HFFc6 (cell line): ENCODE data around the gene RLN3. TPM values are rescaled to one million over a fixed set of nuclear protein-coding genes. Genes with fewer than 3 reads are reported as not detected.

Experiments
- DNase-seq: peaks from one replicate; pipeline ENCODE4 v3.0.0-alpha.2; 2018
- H3K27ac Mint-ChIP-seq: 2 replicates; pipeline ENCODE4 v1.8.0; 2020; ENCODE audit warnings: mild to moderate bottlenecking, mixed read lengths
- H3K27me3 Mint-ChIP-seq: 2 replicates; pipeline ENCODE4 v1.8.0; 2021; ENCODE audit warnings: mild to moderate bottlenecking, moderate library complexity, mixed read lengths; ENCODE audit not compliant: insufficient read depth
- H3K36me3 Mint-ChIP-seq: 2 replicates; pipeline ENCODE4 v1.8.0; 2021; ENCODE audit warnings: low read depth, mixed read lengths
- H3K4me1 Mint-ChIP-seq: 2 replicates; pipeline ENCODE4 v1.8.0; 2020; ENCODE audit warnings: low read depth, mixed read lengths
- H3K4me3 Mint-ChIP-seq: 2 replicates; pipeline ENCODE4 v1.8.0; 2020; ENCODE audit warnings: mild to moderate bottlenecking, moderate library complexity, mixed read lengths
- H3K9me3 Mint-ChIP-seq: 2 replicates; pipeline ENCODE4 v1.8.0; 2020; ENCODE audit warnings: mild to moderate bottlenecking, mixed read lengths
- CTCF ChIP-seq: fragments of 200-600 bp; sonication (generic); IDR thresholded peaks from 2 replicates; pipeline ENCODE4 v1.5.0; 2021; ENCODE audit warnings: antibody characterized with exemption, mild to moderate bottlenecking
- total RNA-seq, 6 experiments: library from RNA; stranded (reverse); fragmentation: NEBNext Ultra II Directional; extraction: Animal tissue kit (Norgen Biotek cat#: 25700); gene quantifications; 2 replicates in 1 of 6; 3 replicates in 5 of 6; pipeline ENCODE4 v1.2.3, GENCODE V29; 2021

RLN3 gene
- total RNA-seq, 6 experiments from 2014 or later = not detected

- Mint-ChIP-seq H3K9me3 (no peaks in the 10 kb centered on the region), H3K27ac (no peak overlapping the region), H3K4me3 (no peak overlapping the region), H3K4me1 (peaks cover 4% of the 10 kb centered on the region; the same call in 1 of the 2 replicates), H3K36me3 (peaks cover 5% of the 10 kb centered on the region; the same call in 1 of the 2 replicates), H3K27me3 (peaks cover 5% of the 10 kb centered on the region)
- no peak for TF ChIP-seq CTCF
- DNase-seq = no peak
Observed at GRCh38 chr19:14054721-14055120, 26.8 kb downstream of the RLN3 start.

DNA sequence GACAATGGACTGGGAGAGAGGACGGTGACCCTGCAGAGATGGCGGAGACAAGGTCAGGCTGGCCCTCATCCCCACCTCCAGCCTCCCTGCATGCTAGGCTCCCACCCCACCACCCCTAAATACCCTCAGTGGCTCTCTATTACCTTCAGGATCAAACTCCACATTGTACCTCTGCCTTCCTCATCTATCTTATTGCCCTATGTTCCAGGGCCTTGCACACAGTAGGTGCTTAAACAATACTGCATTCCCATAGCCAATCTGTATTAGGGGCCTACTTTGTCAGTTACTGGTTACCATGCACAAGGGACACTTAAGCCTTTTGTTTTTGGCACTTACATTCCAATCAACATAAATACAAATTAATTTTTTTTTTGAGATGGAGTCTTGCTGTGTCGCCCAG lies 27.4 kb downstream of the RLN3 start:
- H3K4me1 Mint-ChIP-seq = peaks cover 4% of the 10 kb centered on the region; the same call in 1 of the 2 replicates
- H3K36me3 Mint-ChIP-seq = peaks cover 5% of the 10 kb centered on the region; the same call in 1 of the 2 replicates
- no peak for TF ChIP-seq CTCF
- H3K27me3 Mint-ChIP-seq = peaks cover 5% of the 10 kb centered on the region
- no peaks in the 10 kb centered on the region for H3K9me3 Mint-ChIP-seq
- H3K4me3 Mint-ChIP-seq = no peak overlapping the region
- no peak overlapping the region for H3K27ac Mint-ChIP-seq
- no peak for DNase-seq

DNA sequence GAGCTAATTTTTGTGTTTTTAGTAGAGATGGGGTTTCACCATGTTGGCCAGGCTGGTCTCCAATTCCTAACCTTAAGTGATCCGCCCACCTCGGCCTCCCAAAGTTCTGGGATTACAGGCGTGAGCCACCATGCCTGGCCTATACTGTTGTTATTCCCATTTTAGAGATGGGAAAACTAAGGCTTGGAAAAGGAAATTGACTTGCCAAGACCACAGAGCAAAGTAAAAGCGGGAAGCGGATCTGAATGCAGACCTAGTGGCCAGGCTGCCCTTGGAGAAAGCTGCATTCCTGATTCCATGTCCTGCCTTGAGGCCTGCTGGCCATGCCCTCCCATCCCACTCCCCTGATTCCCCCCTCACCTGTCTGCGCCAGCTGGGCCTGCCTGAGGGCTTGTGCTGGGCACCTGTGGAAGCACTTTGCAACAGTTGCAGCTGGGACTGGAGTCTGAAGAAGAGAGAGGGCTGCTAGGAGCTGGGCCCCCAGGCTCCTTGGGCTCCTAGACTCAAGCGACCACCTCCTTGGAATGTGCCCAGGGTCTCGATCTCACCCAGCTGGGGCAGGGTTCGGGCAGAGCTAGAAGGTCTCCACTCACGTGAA lies 28.2 kb downstream of the RLN3 start:
- peaks cover 5% of the 10 kb centered on the region; the same call in 1 of the 2 replicates for H3K36me3 Mint-ChIP-seq
- H3K4me3 Mint-ChIP-seq = no peak overlapping the region
- peaks cover 4% of the 10 kb centered on the region; the same call in 1 of the 2 replicates for H3K4me1 Mint-ChIP-seq
- no peak for DNase-seq
- H3K9me3 Mint-ChIP-seq = no peaks in the 10 kb centered on the region
- no peak overlapping the region for H3K27ac Mint-ChIP-seq
- TF ChIP-seq CTCF = no peak
- H3K27me3 Mint-ChIP-seq = peaks cover 8% of the 10 kb centered on the region

DNA sequence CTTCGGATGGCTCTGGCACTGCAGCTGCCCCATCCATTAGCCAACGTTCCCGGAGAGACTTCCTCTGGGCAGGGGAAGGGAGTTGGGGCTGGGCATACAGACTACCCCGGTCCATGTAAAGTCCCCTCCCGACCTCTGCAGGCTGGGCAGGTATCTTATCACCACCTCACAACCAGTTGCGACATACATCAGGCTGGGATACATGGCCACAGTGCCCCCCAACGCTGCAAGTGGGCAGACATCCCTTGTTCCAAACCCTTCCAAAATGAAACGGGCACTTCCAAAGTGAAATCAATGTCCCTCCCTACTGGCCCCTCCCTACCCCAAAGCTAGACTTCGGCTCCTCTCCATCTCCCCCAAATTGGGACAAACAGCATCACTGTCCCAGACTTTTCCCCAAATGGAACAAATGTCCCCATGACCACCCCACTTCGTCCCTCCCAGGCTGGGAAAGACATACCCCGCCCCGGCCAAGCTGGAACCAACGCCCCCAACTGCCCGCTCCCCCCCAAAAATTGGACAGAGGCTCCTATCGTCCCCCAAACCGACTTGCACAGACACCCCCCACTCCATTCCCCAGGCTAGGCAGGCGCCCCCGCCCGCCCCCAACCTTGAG lies 28.9 kb downstream of the RLN3 start:
- no peak overlapping the region for H3K27ac Mint-ChIP-seq
- H3K36me3 Mint-ChIP-seq = peaks cover 5% of the 10 kb centered on the region; the same call in 1 of the 2 replicates
- peak overlapping the region; percentile 78 for H3K4me3 Mint-ChIP-seq
- no peak for DNase-seq
- H3K27me3 Mint-ChIP-seq = peaks cover 12% of the 10 kb centered on the region
- TF ChIP-seq CTCF = no peak
- H3K9me3 Mint-ChIP-seq = no peaks in the 10 kb centered on the region
- H3K4me1 Mint-ChIP-seq = peaks cover 4% of the 10 kb centered on the region; the same call in 1 of the 2 replicates

DNA sequence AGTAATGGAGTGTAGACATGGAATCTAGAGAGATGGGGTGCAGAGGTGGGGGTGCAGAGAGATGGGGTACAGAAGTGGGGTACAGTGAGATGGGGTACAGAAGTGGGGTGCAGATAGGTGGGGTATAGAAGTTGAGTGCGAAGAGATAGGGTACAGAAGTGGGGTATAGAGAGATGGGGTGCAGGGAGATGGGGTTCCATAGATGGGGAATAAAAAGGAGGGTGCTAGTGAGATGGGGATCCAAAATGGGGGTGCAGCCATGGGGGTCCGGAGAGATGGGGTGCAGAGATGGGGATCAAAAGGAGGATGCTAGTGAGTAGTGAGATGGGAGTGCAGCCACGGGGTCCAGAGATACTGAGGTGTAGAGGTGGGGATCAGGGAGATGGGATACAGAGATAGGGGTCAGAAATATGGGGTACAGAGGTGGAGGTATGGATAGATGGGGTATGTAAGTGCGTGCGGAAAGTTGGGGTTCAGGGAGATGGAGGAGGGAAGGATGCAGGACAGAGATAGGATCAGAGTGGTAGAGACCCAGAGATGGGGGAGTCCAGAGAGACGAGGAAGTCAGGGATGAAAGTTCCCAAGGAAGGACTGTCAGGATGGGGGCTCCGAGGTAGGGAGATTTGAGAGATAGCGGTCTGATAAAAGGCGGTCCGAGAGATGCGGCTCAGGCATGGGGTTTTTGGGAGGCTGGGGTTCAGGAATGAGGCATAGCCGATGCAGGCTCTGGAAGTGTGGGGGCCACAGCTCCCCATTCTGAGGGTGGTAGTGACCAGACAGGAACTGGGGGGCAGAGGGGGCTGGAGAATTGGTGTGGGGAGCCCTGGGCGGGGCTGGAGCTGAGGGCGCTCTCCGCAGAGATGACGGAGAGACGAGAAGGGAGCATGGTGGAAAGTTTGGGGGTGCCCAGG lies 30.5 kb downstream of the RLN3 start:
- no peaks in the 10 kb centered on the region for H3K9me3 Mint-ChIP-seq
- no peak for DNase-seq
- no peaks in the 10 kb centered on the region for H3K36me3 Mint-ChIP-seq
- H3K27ac Mint-ChIP-seq = no peak overlapping the region
- H3K4me1 Mint-ChIP-seq = peaks cover 4% of the 10 kb centered on the region; the same call in 1 of the 2 replicates
- peaks cover 16% of the 10 kb centered on the region for H3K27me3 Mint-ChIP-seq
- peak overlapping the region; percentile 83; the same call in 1 of the 2 replicates for H3K4me3 Mint-ChIP-seq
- no peak for TF ChIP-seq CTCF
